ENCODE measurements around the gene LRCH4. TPM values are rescaled to one million over a fixed set of nuclear protein-coding genes. Genes with fewer than 3 reads are reported as not detected.

Gene LRCH4
- polyA plus RNA-seq, 4 donors, result 25.9 to 55.9 (median 47.4) TPM

DNA sequence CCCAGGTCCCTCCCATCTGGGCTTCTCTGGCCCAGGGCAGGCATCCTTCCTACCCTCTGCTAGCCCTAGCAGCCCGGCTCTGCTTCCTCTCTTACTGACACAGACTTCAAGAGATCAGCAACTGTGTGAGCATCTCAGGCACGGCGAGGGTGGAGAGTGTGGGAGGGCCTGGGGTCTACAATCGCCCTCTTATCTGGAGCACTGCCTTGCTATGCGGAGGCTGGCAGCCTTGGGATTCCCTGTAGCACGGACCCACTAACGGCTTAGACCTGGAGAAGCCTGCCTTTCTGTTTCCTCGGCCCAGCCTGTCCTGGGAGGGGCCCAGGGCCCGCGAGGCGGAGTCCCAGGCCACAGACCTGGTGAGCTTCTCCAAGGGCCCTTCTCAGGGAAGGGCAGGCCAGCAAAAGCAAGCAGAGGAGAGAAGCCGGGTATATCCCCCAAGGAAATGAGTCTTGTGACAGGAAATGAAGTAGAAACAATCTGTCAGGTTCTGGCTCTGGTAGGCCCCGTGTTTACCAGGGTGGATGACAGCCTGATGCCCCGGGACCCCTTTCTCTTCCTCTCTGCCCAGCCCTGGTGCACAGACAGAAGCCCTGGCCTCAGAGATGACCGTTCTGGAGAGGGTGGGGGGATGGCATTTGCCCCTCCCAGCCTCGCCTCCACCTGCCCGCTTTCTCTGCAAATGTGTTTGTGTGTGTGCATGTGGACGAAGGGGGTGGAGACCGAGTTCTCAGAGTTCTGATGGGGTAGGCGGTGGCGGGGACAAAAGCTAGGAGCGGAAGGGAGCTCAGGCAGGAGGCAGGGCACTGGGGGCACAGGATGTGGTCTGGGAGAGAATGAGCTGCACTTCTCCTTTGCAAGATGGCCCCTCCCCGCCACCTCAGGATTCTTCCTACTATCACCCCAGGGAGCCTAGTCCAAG, 2.5 kb downstream of the LRCH4 start:
- DNase-seq (ENCODE audit: low read depth in 4 of 4, low spot score in 2 of 4), result no peak

DNA sequence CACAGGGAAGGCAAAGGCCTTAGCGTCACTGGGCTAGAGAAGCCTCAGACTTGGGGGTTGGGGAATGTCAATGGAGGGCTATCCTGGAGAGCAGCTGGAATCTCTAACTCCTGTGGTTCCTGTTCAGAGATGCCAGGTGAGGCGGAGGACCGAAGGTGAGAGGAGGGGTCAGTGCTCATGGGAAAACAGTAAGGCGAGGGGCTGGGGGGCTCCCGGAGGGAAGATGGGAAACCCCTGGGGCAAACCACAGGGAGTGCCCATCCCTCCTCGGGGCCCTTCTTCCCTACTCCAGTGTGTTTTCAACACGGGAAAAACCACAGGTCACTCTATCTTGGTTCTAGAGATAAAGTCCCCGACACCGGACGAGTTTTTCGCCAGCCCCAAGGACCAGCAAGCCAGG, 3.3 kb downstream of the LRCH4 start:
- no peak for DNase-seq (ENCODE audit: low read depth in 4 of 4, low spot score in 2 of 4)

DNA sequence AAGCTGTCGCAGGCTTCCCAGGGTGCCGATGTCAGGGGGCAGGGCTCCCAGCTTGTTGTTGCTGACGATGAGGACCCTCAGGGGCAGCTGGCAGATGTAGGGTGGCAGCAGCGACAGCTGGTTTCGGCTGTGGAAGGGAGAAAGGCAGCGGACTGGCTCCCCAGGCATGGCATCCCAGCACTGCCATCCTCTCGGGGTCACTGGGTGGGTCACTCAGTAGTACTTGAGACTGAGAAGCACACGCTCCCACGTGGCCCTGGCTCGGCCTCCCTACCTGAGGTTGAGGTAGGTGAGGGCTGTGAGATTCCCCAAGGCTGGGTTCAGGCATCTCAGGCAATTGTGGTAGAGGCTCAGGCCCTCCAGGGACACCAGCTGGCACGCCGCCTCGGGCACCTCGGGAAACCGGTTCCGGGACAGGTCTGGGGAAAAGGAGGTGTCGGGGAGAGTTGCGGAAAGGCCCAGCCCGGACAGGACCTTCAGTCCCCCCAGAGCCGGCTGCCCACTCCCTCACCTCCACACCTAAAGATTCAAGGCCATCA, 3.8 kb downstream of the LRCH4 start:
- DNase-seq (ENCODE audit: low read depth in 4 of 4, low spot score in 2 of 4), result no peak

DNA sequence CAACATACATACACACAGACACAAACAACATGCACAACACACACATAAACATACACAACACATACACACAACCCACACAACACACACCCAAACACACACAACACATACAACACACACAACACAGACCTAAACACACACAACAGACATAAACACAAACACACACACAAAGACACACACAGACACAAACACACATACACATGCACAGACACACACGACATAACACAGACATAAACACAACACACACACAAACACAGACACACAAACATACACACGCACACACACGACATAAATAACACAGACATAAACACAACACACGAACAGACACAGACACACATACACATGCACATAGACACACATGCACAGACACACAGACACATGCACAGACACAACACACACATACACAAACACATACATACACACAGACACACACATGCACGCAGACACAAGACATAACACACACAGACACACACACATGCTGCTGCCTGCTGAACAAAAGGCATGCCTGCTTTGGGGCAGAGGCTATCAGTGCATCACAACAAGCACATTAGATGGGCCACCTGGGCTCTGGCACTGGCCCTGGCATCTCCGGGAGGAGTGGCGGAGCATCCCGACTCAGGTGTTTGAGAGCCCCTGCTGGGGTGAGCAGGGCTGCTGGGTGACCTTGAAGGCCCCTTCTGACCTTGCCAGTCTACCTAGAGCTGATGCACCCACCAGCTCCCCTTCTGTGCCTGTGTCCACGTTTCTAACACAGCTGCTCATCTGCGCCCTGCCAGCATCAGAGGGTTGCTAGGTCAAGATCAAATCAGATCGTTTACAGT, 5.3 kb downstream of the LRCH4 start:
- DNase-seq (ENCODE audit: low read depth in 4 of 4, low spot score in 2 of 4), result no peak

DNA sequence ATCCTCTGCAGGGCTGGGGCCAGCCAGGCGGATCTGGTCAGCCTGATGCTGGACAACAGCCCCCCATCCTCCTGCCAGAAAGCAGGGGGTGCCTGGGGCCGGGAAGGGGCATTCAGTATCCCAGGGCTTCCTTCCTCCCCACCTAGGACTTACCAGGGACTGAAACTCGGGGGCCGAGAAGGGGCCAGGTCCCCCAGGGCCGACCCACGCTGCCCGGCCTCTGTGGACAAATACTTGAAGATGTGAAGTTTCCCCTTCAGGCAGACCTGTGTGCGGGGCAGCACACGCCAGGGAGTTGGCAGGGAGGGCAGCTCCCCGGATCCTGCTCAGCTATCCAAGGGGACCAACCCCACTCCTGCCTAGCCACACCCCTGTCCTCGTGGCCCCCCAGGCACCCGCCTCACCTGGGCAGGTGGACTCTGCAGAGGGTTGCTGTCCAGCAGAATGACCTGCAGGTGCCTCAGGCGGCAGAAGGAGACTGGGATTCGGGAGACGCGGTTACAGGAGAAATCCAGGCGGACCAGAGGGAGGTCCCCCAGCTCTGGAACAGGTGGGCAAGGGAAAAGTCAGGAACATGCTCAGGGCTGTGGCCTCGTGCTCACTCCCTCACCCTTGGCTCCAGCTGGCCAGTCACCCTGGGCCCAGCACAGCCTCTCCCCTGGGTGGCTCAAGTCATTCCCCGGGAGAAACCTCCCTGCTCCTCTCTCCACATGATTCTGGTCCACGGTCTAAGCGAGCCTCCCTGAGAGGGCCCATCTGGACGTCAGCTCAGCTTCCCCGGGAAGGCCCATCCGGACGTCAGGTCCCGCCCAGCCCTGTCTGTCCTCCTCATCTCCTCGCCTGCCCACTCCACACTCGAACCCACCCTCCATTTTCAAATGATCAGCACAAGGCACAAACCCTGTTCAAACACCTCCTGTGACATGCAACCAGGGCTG, 7.4 kb downstream of the LRCH4 start:
- no peak for DNase-seq (ENCODE audit: low read depth in 4 of 4, low spot score in 2 of 4)

DNA sequence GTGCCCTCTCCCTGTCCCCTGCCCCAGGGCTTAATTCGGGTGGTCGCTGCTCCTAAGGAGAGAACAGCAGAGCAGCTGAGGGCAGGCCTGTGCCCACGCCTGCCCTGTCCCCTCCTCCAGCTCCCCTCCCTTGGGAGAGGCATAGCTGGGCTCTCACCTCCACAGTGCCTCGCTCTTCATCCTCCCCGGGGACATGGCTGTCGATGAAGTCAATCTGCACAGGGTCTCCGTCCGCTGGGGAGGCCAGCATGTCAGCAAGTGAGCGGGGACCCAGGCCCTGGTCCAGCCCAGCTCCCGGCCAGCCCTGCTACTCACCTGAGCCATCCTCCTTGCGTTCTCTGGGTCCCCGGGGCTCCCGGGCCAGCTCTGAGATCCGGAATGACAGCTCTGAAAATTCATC, 8.4 kb downstream of the LRCH4 start:
- no peak for DNase-seq (ENCODE audit: low read depth in 4 of 4, low spot score in 2 of 4)

DNA sequence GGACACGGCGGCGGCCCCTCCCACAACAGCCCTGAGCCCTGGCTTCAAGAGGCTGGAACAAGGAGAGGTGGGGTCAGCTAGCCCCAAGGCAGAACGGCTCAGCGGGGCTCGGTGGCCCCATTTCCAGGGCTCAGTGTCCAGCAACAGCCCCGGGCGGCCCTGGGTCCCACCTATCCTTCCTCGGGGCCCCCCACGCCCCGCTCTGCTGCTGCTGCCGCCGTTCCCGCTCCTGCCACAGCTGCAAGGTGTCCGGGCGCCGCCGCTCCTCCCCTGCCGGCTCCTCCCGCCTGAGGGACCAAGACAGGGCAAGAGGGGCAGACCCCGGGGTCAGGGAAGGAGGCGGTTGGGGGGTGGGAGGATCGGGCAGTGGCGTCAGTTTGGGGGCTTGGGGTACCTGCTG, 8.8 kb downstream of the LRCH4 start:
- DNase-seq (ENCODE audit: low read depth in 4 of 4, low spot score in 2 of 4), result no peak

DNA sequence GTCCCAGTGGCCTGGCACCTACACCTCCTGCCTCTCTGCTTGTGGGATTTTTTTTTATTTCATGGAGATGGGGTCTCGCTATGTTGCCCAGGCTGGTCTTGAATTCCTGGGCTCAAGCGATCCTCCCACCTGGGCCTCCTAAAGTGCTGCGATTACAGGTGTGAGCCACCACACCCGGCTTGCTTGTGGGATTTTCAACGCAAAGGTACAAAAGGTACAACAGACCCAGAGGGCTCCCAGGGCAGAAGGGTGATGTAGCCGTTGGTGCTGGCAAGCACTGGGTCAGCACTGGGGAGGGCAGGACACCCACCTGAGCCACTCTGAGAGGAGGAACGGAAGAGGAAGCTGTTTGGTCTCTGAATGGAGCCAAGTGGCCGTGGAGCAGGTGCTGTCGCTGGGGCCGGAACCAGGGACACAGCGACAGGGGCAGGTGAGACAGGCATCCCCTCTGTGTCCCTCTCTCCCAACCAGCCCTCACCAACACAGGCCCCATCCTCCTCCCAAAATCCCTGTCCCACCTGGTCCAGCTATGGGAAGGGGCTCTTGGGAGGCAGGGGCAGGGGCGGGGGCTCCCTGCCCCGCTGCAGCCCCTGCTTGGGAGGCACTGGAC, 9.4 kb downstream of the LRCH4 start:
- no peak for DNase-seq (ENCODE audit: low read depth in 4 of 4, low spot score in 2 of 4)

DNA sequence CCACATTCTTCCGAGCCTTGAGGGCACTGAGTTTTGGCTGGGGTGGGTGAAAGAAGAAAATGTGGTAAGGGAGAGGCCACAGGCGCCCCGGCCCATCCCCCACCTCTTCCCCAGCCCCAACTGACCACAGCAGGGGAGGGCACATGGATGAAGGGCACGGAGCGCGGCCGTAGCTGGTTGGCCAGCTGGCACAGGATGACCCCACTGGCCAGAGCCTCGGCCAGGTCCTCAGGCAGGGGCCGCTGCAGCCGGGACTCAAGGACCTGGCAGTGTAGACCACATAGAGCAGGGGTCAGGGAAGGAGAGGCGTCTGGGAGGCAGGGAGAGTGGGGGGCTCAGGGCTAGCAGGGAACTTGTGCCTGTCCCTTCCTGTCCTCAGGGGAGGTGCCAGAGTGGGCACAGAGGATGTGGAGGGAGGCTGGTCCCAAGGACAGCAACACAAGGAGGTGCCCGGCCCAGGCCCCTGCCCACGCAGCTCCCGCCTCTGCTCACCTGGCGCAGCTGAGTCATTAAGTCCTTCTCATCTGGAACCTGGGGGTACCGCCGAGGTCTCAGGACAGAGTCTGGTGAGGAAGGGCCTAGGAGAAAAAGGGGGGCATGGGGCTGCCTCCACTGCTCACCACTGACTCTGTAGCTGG, 10.1 kb downstream of the LRCH4 start:
- no peak for DNase-seq (ENCODE audit: low read depth in 4 of 4, low spot score in 2 of 4)

DNA sequence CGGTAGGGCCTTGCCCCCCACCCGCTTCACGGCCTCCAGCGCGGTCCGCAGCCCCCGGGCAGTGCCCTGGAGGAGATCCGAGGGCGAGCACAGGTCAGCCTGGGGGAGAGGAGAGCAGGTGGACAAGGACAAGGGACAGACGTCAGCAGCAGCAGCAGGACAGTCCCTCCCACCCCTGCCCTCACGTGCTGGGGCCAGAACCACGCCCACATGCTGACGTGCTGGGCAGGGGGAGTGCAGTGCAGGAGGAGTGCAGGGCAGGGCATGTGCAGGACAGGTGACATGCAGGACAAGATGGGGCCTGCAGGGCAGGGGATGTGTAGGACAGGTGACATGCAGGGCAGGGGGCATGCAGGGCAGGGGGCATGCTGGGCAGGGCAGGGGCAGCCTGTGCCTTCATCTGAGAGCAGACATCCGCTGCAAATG, 10.7 kb downstream of the LRCH4 start:
- no peak for DNase-seq (ENCODE audit: low read depth in 4 of 4, low spot score in 2 of 4)

DNA sequence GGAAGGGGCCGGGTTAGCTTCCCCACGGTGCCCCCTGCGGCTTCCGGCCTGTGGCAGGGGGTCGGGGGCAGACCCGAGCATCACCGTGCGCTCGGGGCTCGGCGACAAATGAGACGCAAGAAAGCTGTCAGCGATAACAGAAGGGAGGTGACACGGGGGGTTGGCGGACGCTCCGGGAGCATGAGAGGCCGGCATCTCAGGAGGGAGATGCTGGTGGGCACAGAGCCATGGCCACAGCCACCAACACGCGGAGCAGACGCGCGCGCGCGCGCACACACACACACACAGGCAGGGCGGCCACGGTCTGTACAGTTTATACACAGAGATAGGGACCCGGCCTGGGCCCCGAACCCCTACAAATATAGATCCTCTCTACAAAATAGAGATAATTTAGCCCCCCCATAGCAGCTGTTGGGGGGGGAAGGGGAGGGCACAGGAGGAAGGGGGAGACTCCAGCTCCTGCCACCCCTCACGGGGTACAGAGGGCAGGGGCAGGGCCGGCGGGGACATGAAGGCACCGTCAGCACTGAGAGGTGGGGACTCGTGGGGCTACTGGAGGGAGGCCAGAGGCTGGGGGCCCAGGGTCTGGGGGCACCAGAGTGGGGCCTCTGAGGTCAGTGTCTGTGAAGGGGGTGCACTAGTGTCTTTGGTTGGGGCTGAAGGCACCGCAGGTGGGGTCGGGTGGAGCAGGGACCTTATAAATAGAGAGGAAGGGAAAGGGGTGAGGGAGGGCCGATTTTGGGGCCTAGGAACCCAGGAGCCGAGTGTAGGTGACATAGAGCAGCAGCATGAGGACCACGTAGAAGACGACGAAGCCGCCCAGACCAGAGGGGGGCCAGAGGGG, 11.3 kb downstream of the LRCH4 start:
- DNase-seq (ENCODE audit: low read depth in 4 of 4, low spot score in 2 of 4), result no peak

DNA sequence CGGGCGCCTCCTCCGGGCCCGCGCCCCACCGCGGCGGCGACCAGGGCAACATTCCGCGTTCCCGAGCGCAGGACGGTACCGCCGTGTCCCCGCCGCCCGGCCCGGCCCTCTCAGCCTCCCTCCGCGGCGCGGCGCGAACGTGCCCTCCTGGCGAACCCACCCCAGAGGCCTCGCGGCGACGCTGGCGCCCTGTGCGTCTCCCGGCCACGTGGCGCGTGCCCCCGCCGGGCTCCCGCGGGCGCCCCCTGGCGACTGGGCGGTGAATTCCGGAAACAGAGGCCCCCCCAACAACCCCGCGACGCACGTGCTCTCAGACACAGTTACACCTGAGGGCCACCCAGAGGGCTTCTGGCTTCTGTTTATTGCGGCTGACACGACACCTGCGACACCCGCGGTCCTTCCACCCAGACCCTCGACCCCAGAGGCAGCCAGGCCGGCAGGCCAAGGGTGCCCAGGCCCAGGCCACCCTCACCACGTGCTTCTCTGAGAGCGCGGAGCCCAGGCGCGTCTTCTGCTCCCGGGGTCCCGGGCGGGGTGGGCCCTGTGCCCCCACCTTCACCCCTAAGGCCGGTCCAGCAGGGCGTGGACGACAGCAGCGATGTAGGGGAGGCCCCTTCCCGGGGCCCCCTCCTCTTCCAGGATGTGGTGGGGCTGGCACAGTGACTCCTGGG, 12.1 kb downstream of the LRCH4 start, which contains the start of gene SAP25:
TSS of gene SAP25 (minus strand) at position 210 of the 671 bp plus-strand sequence. CDS start at position 52, 158 bp downstream.
- DNase-seq (ENCODE audit: low read depth in 4 of 4, low spot score in 2 of 4), result no peak

DNA sequence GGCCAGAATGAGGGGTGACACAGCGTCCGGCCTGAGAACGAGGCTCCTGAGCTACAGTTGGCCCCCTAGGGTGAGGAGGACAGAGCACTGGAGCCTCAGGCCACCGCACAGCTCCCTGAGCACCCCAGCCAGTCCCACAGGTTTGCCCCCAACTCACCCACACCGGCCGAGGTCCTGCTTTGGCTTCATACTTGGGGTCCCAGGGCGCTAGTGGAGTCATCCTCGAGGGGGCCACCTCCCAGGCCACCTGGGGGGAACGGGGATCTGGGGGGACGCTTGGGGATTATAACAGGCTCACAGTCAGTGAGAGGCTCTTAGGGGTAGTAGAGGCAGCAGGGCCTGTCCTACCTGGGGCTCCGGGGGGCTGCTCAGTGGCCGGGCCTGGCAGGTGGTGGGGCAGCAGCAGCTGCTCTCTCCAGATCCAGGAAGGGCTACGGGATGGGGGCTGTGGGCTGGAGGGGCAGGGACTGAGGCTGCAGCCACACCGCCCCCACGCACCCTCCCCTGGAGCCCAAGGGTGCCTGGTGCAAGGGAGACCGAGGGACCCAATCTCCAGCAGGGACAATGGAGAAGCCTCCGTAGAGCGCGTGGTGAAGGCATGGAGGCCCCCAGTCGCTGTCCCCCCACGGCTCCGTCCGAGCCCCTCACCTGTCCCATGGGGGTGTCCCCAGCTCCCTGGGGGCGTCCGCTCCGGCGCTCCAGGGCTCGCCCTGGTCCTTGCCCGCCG, 12.8 kb downstream of the LRCH4 start:
- DNase-seq (ENCODE audit: low read depth in 4 of 4, low spot score in 2 of 4), result no peak

DNA sequence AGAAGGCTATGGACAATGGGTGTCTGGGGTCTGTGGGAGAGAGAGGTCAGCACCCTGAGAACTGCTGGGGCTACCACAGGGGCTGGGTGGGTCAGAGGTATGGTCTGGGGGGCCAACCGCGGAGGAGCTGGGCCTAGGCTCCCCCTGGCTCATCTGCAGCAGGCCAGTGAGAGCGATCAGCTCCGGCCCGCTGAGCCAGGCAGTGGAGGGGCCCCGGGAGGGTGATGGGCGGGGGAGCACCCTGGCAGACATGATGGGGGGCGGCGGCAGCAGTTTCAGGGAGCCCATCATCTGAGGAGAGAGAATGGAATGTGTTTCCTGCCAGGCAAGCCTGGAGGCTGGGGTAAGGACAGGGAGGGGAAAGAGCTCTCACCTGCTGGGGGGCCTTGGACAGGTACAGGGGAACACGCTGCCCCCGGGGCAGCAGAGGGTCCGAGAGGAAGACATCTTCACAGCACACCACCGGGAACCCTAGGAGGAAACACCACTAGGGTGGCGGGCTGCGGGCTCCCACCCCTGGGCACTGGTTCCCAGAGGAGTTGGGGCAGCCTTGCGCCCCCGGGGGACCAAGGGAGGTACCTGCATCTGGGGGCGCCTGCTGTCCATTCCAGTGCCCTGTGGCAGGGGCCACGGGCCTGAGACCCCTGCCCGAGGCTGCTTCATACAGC, 13.5 kb downstream of the LRCH4 start:
- DNase-seq (ENCODE audit: low read depth in 4 of 4, low spot score in 2 of 4), result no peak

DNA sequence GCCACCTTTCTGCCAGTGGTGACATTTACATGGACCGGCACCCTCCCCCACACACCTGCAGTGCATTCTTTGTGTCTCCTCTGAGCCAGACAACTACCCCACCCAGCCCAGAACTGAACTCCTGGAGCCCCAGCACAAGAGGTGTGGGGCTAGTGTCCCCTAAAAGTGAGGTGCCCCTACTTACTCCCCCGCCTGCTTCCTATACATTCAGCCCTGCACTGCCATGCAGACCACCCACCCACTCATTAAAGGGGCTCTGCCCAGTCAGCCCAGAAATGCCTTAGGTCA, 14.2 kb downstream of the LRCH4 start:
- DNase-seq (ENCODE audit: low read depth in 4 of 4, low spot score in 2 of 4), result no peak

DNA sequence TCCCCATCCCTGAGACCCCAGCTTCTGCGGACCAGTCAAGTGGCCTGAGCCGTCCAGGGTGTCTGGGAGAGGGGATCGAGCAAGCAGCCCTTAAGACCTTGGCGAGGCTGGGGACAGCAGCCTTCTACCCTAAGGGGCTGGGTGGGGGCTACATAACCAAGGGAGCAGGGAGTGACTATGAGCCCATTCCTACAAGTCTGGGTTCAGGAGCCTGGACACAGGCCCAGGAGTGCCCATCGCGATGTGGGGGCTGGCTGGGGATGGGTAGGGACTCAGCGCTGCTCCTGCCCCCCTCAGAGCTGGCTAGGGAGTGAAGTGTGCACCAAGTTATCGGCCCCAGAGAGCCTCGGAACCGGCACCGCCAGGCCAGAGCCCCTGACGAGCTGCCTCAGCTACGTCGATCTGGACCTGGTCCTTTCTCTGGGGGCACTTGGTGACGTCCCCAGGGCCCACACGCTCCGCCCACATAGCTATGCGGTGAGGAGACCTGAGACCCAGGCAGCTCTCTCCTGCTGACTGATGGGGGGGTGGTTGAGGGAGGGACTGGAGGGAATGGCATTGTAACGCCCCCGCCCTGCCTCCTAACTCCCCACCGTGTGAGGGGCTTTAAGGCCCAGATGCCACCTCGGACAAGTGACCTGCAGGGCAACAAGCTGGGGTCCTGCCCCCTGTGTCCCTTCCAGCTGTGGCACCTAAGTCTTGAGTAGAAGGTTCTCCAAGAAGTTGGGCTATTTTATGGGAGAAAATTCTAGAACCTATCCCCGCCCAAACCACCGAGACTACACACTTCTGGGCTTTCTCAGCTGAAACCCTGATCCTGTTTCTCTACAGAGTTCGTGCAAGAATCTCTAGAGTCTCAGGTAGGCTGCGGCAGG, 14.7 kb downstream of the LRCH4 start:
- DNase-seq (ENCODE audit: low read depth in 4 of 4, low spot score in 2 of 4), result no peak

All from left renal cortex interstitium (tissue), 4 donors.